Measurements from ENCODE around the gene APBB1IP. TPM values are rescaled to one million over a fixed set of nuclear protein-coding genes. Genes with fewer than 3 reads are reported as not detected.

The APBB1IP gene
- total RNA-seq, 2 donors from 2014 or later, result 44.1 to 49.7 TPM

DNA sequence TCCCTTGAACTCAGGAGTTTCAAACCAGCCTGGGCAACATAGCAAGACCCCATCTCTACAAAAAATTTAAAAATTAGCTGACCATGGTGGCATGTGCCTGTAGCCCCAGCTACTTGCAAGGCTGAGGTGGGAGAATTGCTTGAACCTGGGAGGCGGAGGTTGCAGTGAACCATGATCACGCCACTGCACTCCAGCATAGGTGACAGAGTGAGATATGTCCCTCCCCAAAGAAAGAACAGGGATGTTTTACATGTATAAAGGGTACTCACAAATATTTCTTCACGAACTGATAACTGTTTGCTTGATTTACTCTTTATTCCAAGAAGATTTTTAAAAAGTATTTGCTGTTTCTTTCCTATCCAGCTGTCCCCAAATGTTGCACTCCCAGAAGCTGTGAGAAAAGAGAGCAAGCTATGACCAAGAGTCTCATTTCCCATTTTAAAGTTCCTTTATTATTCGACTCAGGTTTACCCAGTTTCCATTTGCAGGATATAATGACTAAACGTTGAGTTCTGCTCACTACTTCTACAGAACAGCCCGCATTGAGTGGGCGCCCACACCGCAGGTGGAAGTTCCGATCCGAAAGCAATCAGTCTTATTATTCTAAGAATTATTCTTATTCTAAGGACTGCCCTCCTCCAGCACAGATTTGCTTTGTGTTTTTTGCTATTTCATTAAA, 90.7 kb downstream of the APBB1IP start:
- Mint-ChIP-seq H3K4me1 (ENCODE audit: low read depth) (peaks cover 15% of the 10 kb centered on the region), H3K9me3 (no peaks in the 10 kb centered on the region), H3K4me3 (no peak overlapping the region), H3K27ac (peak overlapping the region; percentile 41), H3K27me3 (ENCODE audit: low read depth) (no peaks in the 10 kb centered on the region), H3K36me3 (ENCODE audit: insufficient read depth in 2 of 2) (peaks cover 3 to 29% of the 10 kb centered on the region in 2 donors)
- DNase-seq, result no peak
- no peak for ATAC-seq (replicated peaks in 1 of 2)

DNA sequence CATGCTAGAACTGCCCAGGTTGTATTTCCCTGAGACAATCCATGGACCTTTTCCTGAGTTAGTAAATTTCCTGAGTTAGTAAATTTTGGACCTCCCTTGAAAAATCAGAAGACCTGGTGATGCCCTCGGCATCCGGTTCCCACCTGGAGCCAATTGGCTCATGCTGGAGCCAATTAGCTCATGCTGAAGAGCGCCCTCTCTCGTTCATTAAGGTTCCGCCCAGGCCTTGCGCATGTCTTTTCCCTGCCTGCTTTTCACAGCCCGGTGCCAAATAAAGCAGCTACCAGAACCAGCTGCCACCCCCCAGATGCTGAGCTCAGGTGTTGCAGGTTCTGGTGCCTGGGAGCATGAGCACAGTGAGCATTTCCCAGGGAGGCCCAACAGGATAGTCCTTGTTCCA, 96.2 kb downstream of the APBB1IP start:
- ATAC-seq (replicated peaks in 1 of 2), result no peak
- DNase-seq, result peak in 1 of 2 donors; percentile 8
- H3K4me1 Mint-ChIP-seq (ENCODE audit: low read depth), result no peaks in the 10 kb centered on the region
- H3K4me3 Mint-ChIP-seq, result no peak overlapping the region
- no peaks in the 10 kb centered on the region for H3K9me3 Mint-ChIP-seq
- H3K27me3 Mint-ChIP-seq (ENCODE audit: low read depth), result no peaks in the 10 kb centered on the region
- H3K36me3 Mint-ChIP-seq (ENCODE audit: insufficient read depth in 2 of 2), result peaks cover 2 to 25% of the 10 kb centered on the region in 2 donors
- H3K27ac Mint-ChIP-seq, result no peak overlapping the region

DNA sequence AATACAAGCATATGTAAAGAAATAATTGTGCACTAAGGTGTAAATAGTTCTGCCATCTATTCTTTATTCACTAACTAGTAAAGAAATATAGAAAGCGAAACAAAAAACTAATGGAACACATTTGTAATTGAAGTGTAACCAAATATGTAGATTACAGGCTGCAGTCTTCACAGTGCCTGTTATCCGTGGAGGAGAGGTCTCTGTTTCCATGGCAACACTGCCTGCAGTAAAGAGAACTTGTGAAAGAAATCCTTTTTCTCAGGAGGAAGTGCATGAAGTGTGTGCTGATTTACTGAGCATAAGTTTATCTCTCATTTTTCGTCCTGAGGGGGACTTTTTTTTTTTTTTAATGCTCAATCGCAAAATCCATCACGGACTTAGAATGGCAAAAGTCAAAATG, 102.5 kb downstream of the APBB1IP start:
- DNase-seq (no peak), ATAC-seq (replicated peaks in 1 of 2) (no peak)
- no peak overlapping the region for H3K4me3 Mint-ChIP-seq
- H3K4me1 Mint-ChIP-seq (ENCODE audit: low read depth), result peaks cover 23% of the 10 kb centered on the region
- peaks cover 0 to 3% of the 10 kb centered on the region in 2 donors for H3K9me3 Mint-ChIP-seq
- H3K36me3 Mint-ChIP-seq (ENCODE audit: insufficient read depth in 2 of 2), result peaks cover 5 to 20% of the 10 kb centered on the region in 2 donors
- H3K27ac Mint-ChIP-seq, result no peak overlapping the region
- H3K27me3 Mint-ChIP-seq (ENCODE audit: low read depth), result no peaks in the 10 kb centered on the region

- DNase-seq (peak in 1 of 2 donors; percentile 15), ATAC-seq (replicated peaks in 1 of 2) (peak; percentile 53 to 69)
- peaks cover 23% of the 10 kb centered on the region for H3K4me1 Mint-ChIP-seq (ENCODE audit: low read depth)
- peak overlapping the region; percentile 17 for H3K27ac Mint-ChIP-seq
- peaks cover 2 to 6% of the 10 kb centered on the region in 2 donors for H3K9me3 Mint-ChIP-seq
- peaks cover 11 to 33% of the 10 kb centered on the region in 2 donors for H3K36me3 Mint-ChIP-seq (ENCODE audit: insufficient read depth in 2 of 2)
- no peaks in the 10 kb centered on the region for H3K27me3 Mint-ChIP-seq (ENCODE audit: low read depth)
- no peak overlapping the region for H3K4me3 Mint-ChIP-seq
Observed at GRCh38 chr10:26543567-26544306, 105.6 kb downstream of the APBB1IP start.

GRCh38 chr10:26544932-26545331, 106.8 kb downstream of the APBB1IP start:
- peaks cover 13 to 44% of the 10 kb centered on the region in 2 donors for H3K36me3 Mint-ChIP-seq (ENCODE audit: insufficient read depth in 2 of 2)
- no peaks in the 10 kb centered on the region for H3K27me3 Mint-ChIP-seq (ENCODE audit: low read depth)
- H3K9me3 Mint-ChIP-seq, result peaks cover 2 to 8% of the 10 kb centered on the region in 2 donors
- peak overlapping the region; percentile 56 for H3K27ac Mint-ChIP-seq
- peaks cover 18% of the 10 kb centered on the region for H3K4me1 Mint-ChIP-seq (ENCODE audit: low read depth)
- H3K4me3 Mint-ChIP-seq, result no peak overlapping the region
- ATAC-seq (replicated peaks in 1 of 2) (no peak), DNase-seq (no peak)

- DNase-seq (no peak), ATAC-seq (replicated peaks in 1 of 2) (peak in 1 of 2 donors; percentile 25)
- Mint-ChIP-seq H3K9me3 (peaks cover 5% of the 10 kb centered on the region in 2 donors), H3K27me3 (ENCODE audit: low read depth) (no peaks in the 10 kb centered on the region), H3K4me1 (ENCODE audit: low read depth) (no peaks in the 10 kb centered on the region), H3K27ac (peak overlapping the region; percentile 84), H3K36me3 (ENCODE audit: insufficient read depth in 2 of 2) (peaks cover 24 to 61% of the 10 kb centered on the region in 2 donors), H3K4me3 (no peak overlapping the region)
Observed at GRCh38 chr10:26550774-26551526, 112.8 kb downstream of the APBB1IP start.

DNA sequence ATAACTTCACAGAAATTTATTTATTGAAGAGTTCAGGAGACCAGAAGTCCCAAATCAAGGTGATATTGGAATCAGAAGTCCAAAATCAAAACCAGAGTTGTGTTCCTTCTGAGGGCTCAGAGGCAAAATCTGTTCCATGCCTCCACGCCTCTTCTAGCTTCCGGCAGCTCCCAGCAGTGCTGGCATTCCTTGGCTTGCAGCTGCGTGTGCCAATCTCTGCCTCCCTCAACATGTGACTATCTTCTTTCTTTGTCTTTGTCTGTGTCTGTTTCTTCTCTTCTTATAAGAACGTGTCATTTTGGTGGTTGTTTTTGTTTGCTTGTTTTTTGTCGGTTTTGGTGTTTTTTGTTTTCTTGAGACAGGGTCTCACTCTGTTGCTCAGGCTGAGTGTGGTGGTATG, 116.1 kb downstream of the APBB1IP start:
- Mint-ChIP-seq H3K4me3 (no peak overlapping the region), H3K9me3 (peaks cover 1 to 4% of the 10 kb centered on the region in 2 donors), H3K36me3 (ENCODE audit: insufficient read depth in 2 of 2) (peaks cover 17 to 36% of the 10 kb centered on the region in 2 donors), H3K4me1 (ENCODE audit: low read depth) (no peaks in the 10 kb centered on the region), H3K27me3 (ENCODE audit: low read depth) (no peaks in the 10 kb centered on the region), H3K27ac (no peak overlapping the region)
- no peak for ATAC-seq (replicated peaks in 1 of 2)
- DNase-seq, result no peak

DNA sequence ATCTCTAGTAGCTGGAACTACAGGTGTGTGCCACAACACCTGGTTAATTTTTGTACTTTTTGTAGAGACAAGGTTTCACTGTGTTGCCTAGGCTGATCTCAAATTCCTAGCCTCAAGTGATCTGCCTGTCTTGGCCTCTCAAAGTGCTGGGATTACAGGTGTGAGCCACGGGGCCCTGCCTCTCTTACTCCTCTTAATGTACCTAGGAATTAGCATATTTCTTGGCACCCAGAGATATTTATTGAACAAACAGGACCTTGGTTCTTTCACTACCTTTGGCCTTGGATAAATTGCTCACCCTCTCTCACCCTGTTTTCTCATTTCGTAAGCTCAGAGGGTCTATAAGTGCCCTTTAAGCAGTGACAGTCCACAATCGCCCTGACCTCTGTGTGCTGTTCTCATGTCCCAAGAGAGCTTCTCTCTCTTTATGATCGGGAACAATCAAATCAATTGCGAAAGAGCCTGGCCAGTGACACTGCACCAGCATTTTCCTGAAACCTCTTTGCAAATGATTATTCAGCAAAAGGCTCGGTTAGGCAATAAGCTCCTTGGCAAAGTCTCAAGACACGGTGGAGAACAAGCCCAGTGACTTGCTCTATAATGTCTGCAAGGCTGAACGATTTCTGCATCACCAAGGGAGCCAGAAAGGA, 117.7 kb downstream of the APBB1IP start:
- DNase-seq (no peak), ATAC-seq (replicated peaks in 1 of 2) (no peak)
- H3K4me1 Mint-ChIP-seq (ENCODE audit: low read depth), result no peaks in the 10 kb centered on the region
- H3K9me3 Mint-ChIP-seq, result no peaks in the 10 kb centered on the region
- peak overlapping the region; percentile 5 for H3K27ac Mint-ChIP-seq
- H3K4me3 Mint-ChIP-seq, result no peak overlapping the region
- H3K36me3 Mint-ChIP-seq (ENCODE audit: insufficient read depth in 2 of 2), result peaks cover 10 to 27% of the 10 kb centered on the region in 2 donors
- no peaks in the 10 kb centered on the region for H3K27me3 Mint-ChIP-seq (ENCODE audit: low read depth)

- H3K9me3 Mint-ChIP-seq, result no peaks in the 10 kb centered on the region
- peak; percentile 14 to 23 for DNase-seq
- ATAC-seq (replicated peaks in 1 of 2), result peak in 1 of 2 donors; percentile 35
- H3K27me3 Mint-ChIP-seq (ENCODE audit: low read depth), result no peaks in the 10 kb centered on the region
- H3K36me3 Mint-ChIP-seq (ENCODE audit: insufficient read depth in 2 of 2), result peaks cover 10 to 28% of the 10 kb centered on the region in 2 donors
- H3K4me3 Mint-ChIP-seq, result no peak overlapping the region
- no peaks in the 10 kb centered on the region for H3K4me1 Mint-ChIP-seq (ENCODE audit: low read depth)
- peak overlapping the region; percentile 17 for H3K27ac Mint-ChIP-seq
Observed at GRCh38 chr10:26556748-26557640, 118.9 kb downstream of the APBB1IP start.

DNA sequence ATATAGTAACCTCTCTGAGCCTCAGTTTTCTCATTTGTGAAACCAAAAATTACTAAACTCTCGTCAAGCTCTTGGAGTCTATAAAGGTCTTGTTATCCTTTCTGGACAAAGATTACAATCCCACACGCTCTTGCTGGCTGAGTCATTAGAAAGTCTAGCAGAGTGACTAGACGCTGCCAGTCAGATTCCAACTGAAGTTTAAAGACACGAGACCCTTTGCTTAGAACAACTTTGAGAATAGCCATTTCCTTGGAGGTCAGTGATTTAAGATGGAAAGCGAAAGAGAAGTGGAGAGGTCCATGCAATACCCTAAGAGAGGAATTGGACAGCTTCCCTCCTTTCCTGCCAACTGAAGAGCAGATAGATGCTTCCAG, 119.5 kb downstream of the APBB1IP start:
- H3K4me3 Mint-ChIP-seq, result no peak overlapping the region
- ATAC-seq (replicated peaks in 1 of 2), result no peak
- no peaks in the 10 kb centered on the region for H3K4me1 Mint-ChIP-seq (ENCODE audit: low read depth)
- no peaks in the 10 kb centered on the region for H3K9me3 Mint-ChIP-seq
- peak overlapping the region; percentile 25 for H3K27ac Mint-ChIP-seq
- no peaks in the 10 kb centered on the region for H3K27me3 Mint-ChIP-seq (ENCODE audit: low read depth)
- H3K36me3 Mint-ChIP-seq (ENCODE audit: insufficient read depth in 2 of 2), result peaks cover 12 to 31% of the 10 kb centered on the region in 2 donors
- no peak for DNase-seq

GRCh38 chr10:26566525-26567350, 128.6 kb downstream of the APBB1IP start:
- Mint-ChIP-seq H3K9me3 (peaks cover 0 to 2% of the 10 kb centered on the region in 2 donors), H3K36me3 (ENCODE audit: insufficient read depth in 2 of 2) (peaks cover 9 to 42% of the 10 kb centered on the region in 2 donors), H3K27me3 (ENCODE audit: low read depth) (no peaks in the 10 kb centered on the region), H3K4me3 (no peak overlapping the region), H3K4me1 (ENCODE audit: low read depth) (no peaks in the 10 kb centered on the region), H3K27ac (no peak overlapping the region)
- ATAC-seq (replicated peaks in 1 of 2), result no peak
- DNase-seq, result no peak
